ENCODE data around the gene TEX2.

Gene TEX2

DNA sequence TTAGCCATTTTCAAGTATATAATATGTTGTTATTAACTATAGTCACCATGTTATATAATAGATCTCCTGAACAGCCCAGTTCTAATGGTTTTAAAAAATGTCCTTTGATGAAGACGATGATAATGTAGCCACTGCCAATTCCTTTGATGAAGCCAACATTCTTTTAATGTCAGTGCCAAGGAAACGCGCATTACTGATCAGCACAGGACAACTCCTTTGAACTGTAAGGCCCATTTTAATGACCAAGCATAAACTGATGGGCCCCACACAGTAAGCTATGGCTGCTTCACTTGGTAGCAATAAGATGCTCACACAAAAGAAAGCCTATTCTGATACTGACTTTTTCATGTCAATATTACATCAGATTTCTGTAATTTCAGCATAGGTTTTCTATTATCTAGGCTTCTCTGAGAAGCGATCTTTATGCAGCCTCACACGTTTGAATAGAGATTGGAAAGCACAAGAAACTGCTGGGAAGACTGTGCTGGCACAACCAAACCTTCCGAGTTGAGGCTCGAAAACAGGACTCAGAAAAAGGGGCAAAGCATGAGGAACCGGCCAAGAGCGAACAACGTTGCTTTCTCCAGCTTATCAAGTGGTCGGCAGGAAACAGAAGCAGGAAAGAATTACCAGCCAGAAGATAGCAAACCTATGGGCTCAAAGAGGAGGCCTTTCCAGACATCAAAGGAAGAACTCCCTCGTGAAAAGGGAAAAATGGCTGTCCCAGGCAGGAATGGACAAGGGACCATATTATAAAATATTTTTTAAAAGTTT lies 152.5 kb downstream of the TEX2 start:
- no peak for DNase-seq

GRCh38 chr17:64109400-64109799 lies 153.7 kb downstream of the TEX2 start:
- DNase-seq = no peak

GRCh38 chr17:64107500-64108236 lies 155.4 kb downstream of the TEX2 start:
- peak; percentile 62 for DNase-seq

DNA sequence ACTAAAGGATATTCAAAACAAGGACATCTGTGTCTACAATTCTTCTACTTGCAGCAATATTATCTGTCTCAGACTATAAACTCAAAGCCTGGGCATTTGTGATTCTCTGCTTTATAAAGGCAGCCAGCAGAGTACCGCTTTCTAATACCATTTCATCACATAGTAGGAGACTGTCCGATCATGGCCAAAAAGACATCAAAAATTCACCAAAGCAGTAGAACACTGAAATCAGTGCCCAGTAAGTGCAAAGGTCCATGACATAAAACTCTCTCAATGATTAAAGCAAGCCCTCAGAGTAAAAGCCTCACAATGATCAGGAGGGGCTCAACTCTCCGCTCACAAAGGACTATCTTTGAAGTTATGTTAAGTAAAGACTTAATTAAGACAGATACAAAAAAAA lies 156.1 kb downstream of the TEX2 start:
- no peak for DNase-seq

GRCh38 chr17:64103391-64104364 lies 159.4 kb downstream of the TEX2 start:
- peak; percentile 83 for DNase-seq

DNA sequence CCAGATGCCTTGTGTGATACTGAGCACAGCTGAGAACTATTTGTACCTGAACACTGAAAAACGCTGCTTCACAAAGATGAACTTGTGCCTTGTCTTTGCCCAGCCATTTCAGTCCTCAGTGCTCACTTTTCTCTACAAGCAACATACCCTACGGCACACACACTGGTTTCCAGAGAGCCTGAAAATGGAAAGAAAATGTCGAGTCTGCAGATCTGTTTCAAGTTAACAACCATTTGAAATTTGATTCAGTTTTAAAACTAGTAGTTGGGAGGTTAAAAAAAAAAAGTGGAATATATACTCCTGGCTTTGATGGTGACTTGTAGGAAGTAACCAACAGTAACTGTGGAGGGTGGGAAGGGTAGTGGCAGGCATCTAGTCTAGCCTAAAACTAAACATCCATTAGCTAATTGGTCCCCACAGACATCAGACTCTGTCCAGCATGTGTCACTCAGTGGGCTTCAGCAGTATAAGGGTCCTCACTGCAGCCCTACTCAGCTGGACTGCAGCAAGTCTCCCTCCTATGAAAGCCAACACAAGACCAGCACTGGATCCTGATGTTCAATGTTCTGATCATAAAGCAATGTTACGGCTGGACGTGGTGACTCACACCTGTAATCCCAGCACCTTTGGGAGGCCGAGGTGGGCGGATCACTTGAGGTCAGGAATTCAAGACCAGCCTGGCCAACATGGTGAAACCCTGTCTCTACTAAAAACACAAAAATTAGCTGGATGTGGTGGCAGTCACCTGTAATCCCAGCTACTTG lies 160.3 kb downstream of the TEX2 start:
- DNase-seq = no peak

- no peak for DNase-seq
These were observed 163.5 kb downstream of the TEX2 start for GRCh38 chr17:64099543-64099942.

Data from RPMI8226 (cell line).